Mesothelial cell of epicardium (in vitro differentiated cells): ENCODE results near the gene ZFP36L1. TPM values are rescaled to one million over a fixed set of nuclear protein-coding genes. Genes with fewer than 3 reads are reported as not detected.

Source experiments
- DNase-seq, 2 experiments: peaks; one replicate each; pipeline ENCODE4 v3.0.0; 2021; ENCODE audit warnings: low spot score in 2 of 2; ENCODE audit not compliant: unreplicated experiment in 2 of 2
- H3K27ac Mint-ChIP-seq: 2 replicates; pipeline ENCODE4 v1.8.0; 2021; ENCODE audit warnings: mixed read lengths
- H3K27me3 Mint-ChIP-seq: 2 replicates; pipeline ENCODE4 v1.8.0; 2021; ENCODE audit warnings: low read depth, mixed read lengths
- H3K36me3 Mint-ChIP-seq: 2 replicates; pipeline ENCODE4 v1.8.0; 2021; ENCODE audit warnings: mixed read lengths
- H3K4me1 Mint-ChIP-seq: 2 replicates; pipeline ENCODE4 v1.8.0; 2021; ENCODE audit warnings: mixed read lengths
- H3K4me3 Mint-ChIP-seq: 2 replicates; pipeline ENCODE4 v1.8.0; 2021; ENCODE audit warnings: mild to moderate bottlenecking, moderate library complexity, mixed read lengths
- H3K9me3 Mint-ChIP-seq: 2 replicates; pipeline ENCODE4 v1.8.0; 2021; ENCODE audit warnings: mixed read lengths
- total RNA-seq: library from RNA; stranded (reverse); gene quantifications from 3 replicates; pipeline ENCODE4 v1.2.1, GENCODE V29; 2021
- TF ChIP-seq, protein P1 (sequence below): fragments of 200-600 bp; sonication (generic); IDR thresholded peaks from one replicate; pipeline ENCODE4 v1.5.0; 2021; ENCODE audit warnings: antibody characterized with exemption; ENCODE audit not compliant: unreplicated experiment

ZFP36L1 gene
- total RNA-seq, 1 donor from 2014 or later = 377 TPM

- Mint-ChIP-seq H3K4me1 (peaks cover 47% of the 10 kb centered on the region), H3K9me3 (no peaks in the 10 kb centered on the region), H3K27me3 (no peaks in the 10 kb centered on the region), H3K27ac (peak overlapping the region; percentile 95), H3K36me3 (no peaks in the 10 kb centered on the region), H3K4me3 (peak overlapping the region; percentile 47)
- TF ChIP-seq, protein P1, sequence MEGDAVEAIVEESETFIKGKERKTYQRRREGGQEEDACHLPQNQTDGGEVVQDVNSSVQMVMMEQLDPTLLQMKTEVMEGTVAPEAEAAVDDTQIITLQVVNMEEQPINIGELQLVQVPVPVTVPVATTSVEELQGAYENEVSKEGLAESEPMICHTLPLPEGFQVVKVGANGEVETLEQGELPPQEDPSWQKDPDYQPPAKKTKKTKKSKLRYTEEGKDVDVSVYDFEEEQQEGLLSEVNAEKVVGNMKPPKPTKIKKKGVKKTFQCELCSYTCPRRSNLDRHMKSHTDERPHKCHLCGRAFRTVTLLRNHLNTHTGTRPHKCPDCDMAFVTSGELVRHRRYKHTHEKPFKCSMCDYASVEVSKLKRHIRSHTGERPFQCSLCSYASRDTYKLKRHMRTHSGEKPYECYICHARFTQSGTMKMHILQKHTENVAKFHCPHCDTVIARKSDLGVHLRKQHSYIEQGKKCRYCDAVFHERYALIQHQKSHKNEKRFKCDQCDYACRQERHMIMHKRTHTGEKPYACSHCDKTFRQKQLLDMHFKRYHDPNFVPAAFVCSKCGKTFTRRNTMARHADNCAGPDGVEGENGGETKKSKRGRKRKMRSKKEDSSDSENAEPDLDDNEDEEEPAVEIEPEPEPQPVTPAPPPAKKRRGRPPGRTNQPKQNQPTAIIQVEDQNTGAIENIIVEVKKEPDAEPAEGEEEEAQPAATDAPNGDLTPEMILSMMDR = no peak
- no peak for DNase-seq
Measured at GRCh38 chr14:68815298-68816182, 22.7 kb upstream of the ZFP36L1 start.

- Mint-ChIP-seq H3K27ac (peak overlapping the region; percentile 95), H3K4me1 (peaks cover 39% of the 10 kb centered on the region), H3K27me3 (no peaks in the 10 kb centered on the region), H3K4me3 (peak overlapping the region; percentile 47), H3K36me3 (no peaks in the 10 kb centered on the region), H3K9me3 (no peaks in the 10 kb centered on the region)
- TF ChIP-seq, protein P1 = no peak
- DNase-seq = no peak
Measured at GRCh38 chr14:68814539-68815297, 21.9 kb upstream of the ZFP36L1 start.

DNA sequence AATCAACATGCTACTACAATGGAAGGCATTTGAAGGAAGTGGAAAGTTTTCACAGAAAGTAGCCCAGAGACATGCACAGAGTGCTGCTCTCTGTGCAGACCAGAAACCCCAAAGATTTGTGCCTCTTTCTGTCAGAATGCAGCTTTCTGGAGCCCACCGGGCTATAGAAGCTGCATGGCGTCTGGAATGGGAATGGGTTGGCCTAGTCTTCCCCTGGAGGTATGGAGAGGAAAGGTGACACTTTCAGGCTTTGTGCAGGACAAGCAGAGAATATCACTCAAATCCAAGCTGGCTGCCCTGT, 21.3 kb upstream of the ZFP36L1 start:
- peaks cover 34% of the 10 kb centered on the region for H3K4me1 Mint-ChIP-seq
- H3K4me3 Mint-ChIP-seq = peak overlapping the region; percentile 47
- TF ChIP-seq, protein P1 = no peak
- no peaks in the 10 kb centered on the region for H3K36me3 Mint-ChIP-seq
- DNase-seq = no peak
- peak overlapping the region; percentile 95 for H3K27ac Mint-ChIP-seq
- H3K27me3 Mint-ChIP-seq = no peaks in the 10 kb centered on the region
- H3K9me3 Mint-ChIP-seq = no peaks in the 10 kb centered on the region

GRCh38 chr14:68813318-68813838, 20.5 kb upstream of the ZFP36L1 start:
- Mint-ChIP-seq H3K4me1 (peaks cover 37% of the 10 kb centered on the region), H3K9me3 (no peaks in the 10 kb centered on the region), H3K4me3 (no peak overlapping the region), H3K36me3 (no peaks in the 10 kb centered on the region), H3K27me3 (no peaks in the 10 kb centered on the region), H3K27ac (peak overlapping the region; percentile 95)
- TF ChIP-seq, protein P1 = no peak
- DNase-seq = no peak

DNA sequence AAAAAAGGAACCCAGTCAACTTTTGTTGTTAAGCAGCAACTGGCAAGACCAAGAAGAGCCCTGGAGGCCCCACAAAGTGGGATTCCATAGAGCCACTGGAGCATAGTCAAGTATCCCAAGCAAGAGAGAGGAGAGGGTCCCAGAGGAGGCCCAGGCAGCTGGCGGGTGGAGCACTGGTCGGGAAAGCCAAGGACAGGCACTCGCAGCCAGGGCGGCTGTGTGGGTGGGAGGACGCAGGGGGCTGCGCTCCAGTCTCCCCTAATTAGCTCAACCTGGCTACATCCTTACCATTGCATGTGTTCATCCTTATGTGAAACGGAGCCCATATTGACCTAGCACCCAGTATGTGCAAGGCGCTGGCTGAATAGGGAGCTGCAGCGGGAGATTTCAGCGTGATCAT, 18.3 kb upstream of the ZFP36L1 start:
- DNase-seq = peak in 1 of 2 experiments; percentile 5
- Mint-ChIP-seq H3K27me3 (no peaks in the 10 kb centered on the region), H3K9me3 (no peaks in the 10 kb centered on the region), H3K4me1 (peaks cover 45% of the 10 kb centered on the region), H3K27ac (no peak overlapping the region), H3K36me3 (no peaks in the 10 kb centered on the region), H3K4me3 (no peak overlapping the region)
- TF ChIP-seq, protein P1 = no peak
